ENCODE results near the gene CTBP2. TPM values are rescaled to one million over a fixed set of nuclear protein-coding genes. Genes with fewer than 3 reads are reported as not detected.

CTBP2 gene
- 55.2 and 97.6 TPM in 2 replicates for total RNA-seq (ENCODE audit: low replicate concordance)

GRCh38 chr10:125159932-125160855, at the start of gene CTBP2:
Gene CTBP2 (minus strand): TSS chr10:125160563.
- H3K27me3 ChIP-seq = no peaks in the 10 kb centered on the region
- H3K79me2 ChIP-seq (ENCODE audit: low read depth) = peaks cover 47% of the 10 kb centered on the region
- H2AFZ ChIP-seq (replicated peaks) = no peak within 1 kb of the TSS
- Mint-ChIP-seq H3K27me3 (ENCODE audit: insufficient read depth, low read depth) (peaks cover 4% of the 10 kb centered on the region), H3K36me3 (no peaks in the 10 kb centered on the region), H3K4me3 (peak within 1 kb of the TSS; percentile 90), H3K27ac (no peak within 1 kb of the TSS), H3K9me3 (no peaks in the 10 kb centered on the region), H3K4me1 (peaks cover 39% of the 10 kb centered on the region)
- H3K4me2 ChIP-seq = peak within 1 kb of the TSS; percentile 86
- H3K9ac ChIP-seq = peak within 1 kb of the TSS; percentile 85
- no peaks in the 10 kb centered on the region for H3K9me3 ChIP-seq (ENCODE audit: low read depth)
- H3K4me1 ChIP-seq = peaks cover 39% of the 10 kb centered on the region
- H3K4me3 ChIP-seq = peak within 1 kb of the TSS; percentile 93
- peaks cover 37% of the 10 kb centered on the region for H4K20me1 ChIP-seq (ENCODE audit: low read depth)
- H3K27ac ChIP-seq = peak within 1 kb of the TSS; percentile 99
- H3F3A ChIP-seq (ENCODE audit: low read depth) = peaks cover 54% of the 10 kb centered on the region
- DNase-seq (ENCODE audit: low spot score) = peak; percentile 85
- TF ChIP-seq CTCF (IDR thresholded peaks at IDR 0.05) (no peak), EZH2phosphoT487 (IDR thresholded peaks at IDR 0.05) (no peak), EZH2 (IDR thresholded peaks at IDR 0.05) (no peak)
- H3K36me3 ChIP-seq = no peaks in the 10 kb centered on the region

- H3K4me1 Mint-ChIP-seq = peaks cover 8% of the 10 kb centered on the region
- no peaks in the 10 kb centered on the region for H4K20me1 ChIP-seq (ENCODE audit: low read depth)
- H3K9me3 Mint-ChIP-seq = no peaks in the 10 kb centered on the region
- H3K4me2 ChIP-seq = no peak overlapping the region
- H3K27me3 ChIP-seq = no peaks in the 10 kb centered on the region
- H3K4me3 Mint-ChIP-seq = no peak overlapping the region
- H3K9me3 ChIP-seq (ENCODE audit: low read depth) = no peaks in the 10 kb centered on the region
- no peaks in the 10 kb centered on the region for H3K4me1 ChIP-seq
- TF ChIP-seq EZH2 (IDR thresholded peaks at IDR 0.05) (no peak), CTCF (IDR thresholded peaks at IDR 0.05) (no peak), EZH2phosphoT487 (IDR thresholded peaks at IDR 0.05) (no peak)
- H3K79me2 ChIP-seq (ENCODE audit: low read depth) = no peaks in the 10 kb centered on the region
- peaks cover 6% of the 10 kb centered on the region for H3K27me3 Mint-ChIP-seq (ENCODE audit: insufficient read depth, low read depth)
- no peaks in the 10 kb centered on the region for H3K36me3 ChIP-seq
- H3K36me3 Mint-ChIP-seq = no peaks in the 10 kb centered on the region
- no peak overlapping the region for H3K4me3 ChIP-seq
- no peak for DNase-seq (ENCODE audit: low spot score)
- no peak overlapping the region for H3K27ac ChIP-seq
- H3K9ac ChIP-seq = no peak overlapping the region
- H2AFZ ChIP-seq (replicated peaks) = no peak overlapping the region
- no peak overlapping the region for H3K27ac Mint-ChIP-seq
- no peaks in the 10 kb centered on the region for H3F3A ChIP-seq (ENCODE audit: low read depth)
Observed at GRCh38 chr10:125209591-125210355, 49.4 kb upstream of the CTBP2 start.

GRCh38 chr10:125208854-125209565, 48.6 kb upstream of the CTBP2 start:
- no peaks in the 10 kb centered on the region for H3K9me3 ChIP-seq (ENCODE audit: low read depth)
- no peak overlapping the region for H3K27ac ChIP-seq
- no peaks in the 10 kb centered on the region for H3F3A ChIP-seq (ENCODE audit: low read depth)
- no peaks in the 10 kb centered on the region for H3K79me2 ChIP-seq (ENCODE audit: low read depth)
- no peak for DNase-seq (ENCODE audit: low spot score)
- H3K36me3 Mint-ChIP-seq = no peaks in the 10 kb centered on the region
- H3K9me3 Mint-ChIP-seq = no peaks in the 10 kb centered on the region
- TF ChIP-seq CTCF (IDR thresholded peaks at IDR 0.05) (no peak), EZH2phosphoT487 (IDR thresholded peaks at IDR 0.05) (no peak), EZH2 (IDR thresholded peaks at IDR 0.05) (no peak)
- H3K27ac Mint-ChIP-seq = no peak overlapping the region
- H3K27me3 Mint-ChIP-seq (ENCODE audit: insufficient read depth, low read depth) = peaks cover 6% of the 10 kb centered on the region
- no peak overlapping the region for H3K4me3 ChIP-seq
- no peaks in the 10 kb centered on the region for H3K36me3 ChIP-seq
- H3K9ac ChIP-seq = no peak overlapping the region
- H3K4me1 ChIP-seq = no peaks in the 10 kb centered on the region
- no peaks in the 10 kb centered on the region for H4K20me1 ChIP-seq (ENCODE audit: low read depth)
- H3K4me1 Mint-ChIP-seq = peaks cover 8% of the 10 kb centered on the region
- no peak overlapping the region for H3K4me2 ChIP-seq
- no peak overlapping the region for H3K4me3 Mint-ChIP-seq
- no peaks in the 10 kb centered on the region for H3K27me3 ChIP-seq
- no peak overlapping the region for H2AFZ ChIP-seq (replicated peaks)

Data from neural progenitor cell (in vitro differentiated cells).